Measurements from ENCODE around the gene VARS2. TPM values are rescaled to one million over a fixed set of nuclear protein-coding genes. Genes with fewer than 3 reads are reported as not detected.

The VARS2 gene
- total RNA-seq, 1 donor from 2014 or later = 79.4 TPM

DNA sequence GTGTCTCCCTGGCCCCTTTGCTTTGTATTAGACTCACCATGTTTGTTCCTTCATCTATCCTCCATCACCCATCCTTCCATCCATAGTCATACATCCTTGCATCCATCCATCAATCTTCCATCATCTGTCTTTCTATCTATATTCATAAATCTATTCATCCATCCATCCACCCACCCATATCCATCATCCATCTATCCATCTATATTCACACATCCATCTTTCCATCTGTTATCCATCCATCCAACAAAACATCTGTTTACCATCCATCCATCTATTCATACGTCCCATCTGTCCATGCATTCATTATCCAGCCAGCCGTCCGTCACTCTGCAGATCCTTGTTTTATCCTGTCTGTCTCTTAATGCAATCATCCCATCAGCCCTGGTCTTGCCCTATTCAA lies 19.1 kb upstream of the VARS2 start:
- Mint-ChIP-seq H3K36me3 (peaks cover 21% of the 10 kb centered on the region), H3K4me3 (no peak overlapping the region), H3K9me3 (no peaks in the 10 kb centered on the region)

DNA sequence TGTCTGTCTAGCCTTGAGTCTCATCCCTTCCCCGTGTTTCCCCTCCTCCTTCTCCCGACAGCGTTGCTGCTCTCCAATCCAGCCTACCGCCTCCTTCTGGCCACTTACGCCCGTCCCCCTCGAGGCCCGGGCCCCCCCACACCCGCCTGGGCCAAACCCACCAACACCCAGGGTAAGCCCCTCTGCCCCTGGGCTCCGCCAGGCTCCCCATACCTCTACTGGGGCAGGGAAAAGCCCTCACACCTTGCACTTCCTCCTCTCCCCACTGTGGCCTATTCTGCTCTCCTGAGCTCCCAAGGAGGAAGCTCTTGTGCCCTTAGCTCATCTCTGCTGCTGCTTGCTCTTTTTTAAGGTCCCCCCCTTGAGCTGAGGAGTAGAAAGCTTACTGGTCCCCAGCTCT lies 18.7 kb upstream of the VARS2 start:
- no peak overlapping the region for H3K27ac Mint-ChIP-seq
- H3K4me1 Mint-ChIP-seq (ENCODE audit: unreplicated experiment) = peaks cover 7% of the 10 kb centered on the region
- peaks cover 17% of the 10 kb centered on the region for H3K36me3 Mint-ChIP-seq
- no peak for DNase-seq (ENCODE audit: extremely low spot score, unreplicated experiment)
- TF ChIP-seq, protein P1, sequence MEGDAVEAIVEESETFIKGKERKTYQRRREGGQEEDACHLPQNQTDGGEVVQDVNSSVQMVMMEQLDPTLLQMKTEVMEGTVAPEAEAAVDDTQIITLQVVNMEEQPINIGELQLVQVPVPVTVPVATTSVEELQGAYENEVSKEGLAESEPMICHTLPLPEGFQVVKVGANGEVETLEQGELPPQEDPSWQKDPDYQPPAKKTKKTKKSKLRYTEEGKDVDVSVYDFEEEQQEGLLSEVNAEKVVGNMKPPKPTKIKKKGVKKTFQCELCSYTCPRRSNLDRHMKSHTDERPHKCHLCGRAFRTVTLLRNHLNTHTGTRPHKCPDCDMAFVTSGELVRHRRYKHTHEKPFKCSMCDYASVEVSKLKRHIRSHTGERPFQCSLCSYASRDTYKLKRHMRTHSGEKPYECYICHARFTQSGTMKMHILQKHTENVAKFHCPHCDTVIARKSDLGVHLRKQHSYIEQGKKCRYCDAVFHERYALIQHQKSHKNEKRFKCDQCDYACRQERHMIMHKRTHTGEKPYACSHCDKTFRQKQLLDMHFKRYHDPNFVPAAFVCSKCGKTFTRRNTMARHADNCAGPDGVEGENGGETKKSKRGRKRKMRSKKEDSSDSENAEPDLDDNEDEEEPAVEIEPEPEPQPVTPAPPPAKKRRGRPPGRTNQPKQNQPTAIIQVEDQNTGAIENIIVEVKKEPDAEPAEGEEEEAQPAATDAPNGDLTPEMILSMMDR (conservative IDR thresholded peaks at IDR 0.05) = no peak
- H3K4me3 Mint-ChIP-seq = no peak overlapping the region
- H3K9me3 Mint-ChIP-seq = no peaks in the 10 kb centered on the region
- H3K27me3 Mint-ChIP-seq = no peaks in the 10 kb centered on the region

More for the DNA sequence above, 19.1 kb upstream of the VARS2 start:
- H3K4me1 Mint-ChIP-seq (ENCODE audit: unreplicated experiment) = peaks cover 11% of the 10 kb centered on the region
- no peak overlapping the region for H3K27ac Mint-ChIP-seq
- TF ChIP-seq, protein P1 (conservative IDR thresholded peaks at IDR 0.05) = no peak
- no peak for DNase-seq (ENCODE audit: extremely low spot score, unreplicated experiment)
- H3K27me3 Mint-ChIP-seq = no peaks in the 10 kb centered on the region

DNA sequence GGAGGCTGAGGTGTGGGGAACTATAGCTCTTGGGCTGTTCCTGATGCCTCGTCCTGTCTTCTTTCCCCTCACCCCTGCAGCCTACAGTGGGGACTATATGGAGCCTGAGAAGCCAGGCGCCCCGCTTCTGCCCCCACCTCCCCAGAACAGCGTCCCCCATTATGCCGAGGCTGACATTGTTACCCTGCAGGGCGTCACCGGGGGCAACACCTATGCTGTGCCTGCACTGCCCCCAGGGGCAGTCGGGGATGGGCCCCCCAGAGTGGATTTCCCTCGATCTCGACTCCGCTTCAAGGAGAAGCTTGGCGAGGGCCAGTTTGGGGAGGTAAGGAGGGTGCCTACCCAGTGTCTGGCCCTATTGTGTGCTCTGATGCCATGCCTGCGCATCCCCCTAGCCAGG lies 17.5 kb upstream of the VARS2 start:
- TF ChIP-seq, protein P1 (conservative IDR thresholded peaks at IDR 0.05) = no peak
- Mint-ChIP-seq H3K9me3 (no peaks in the 10 kb centered on the region), H3K4me3 (no peak overlapping the region), H3K4me1 (ENCODE audit: unreplicated experiment) (peaks cover 6% of the 10 kb centered on the region), H3K27ac (no peak overlapping the region), H3K27me3 (no peaks in the 10 kb centered on the region), H3K36me3 (peaks cover 14% of the 10 kb centered on the region)
- DNase-seq (ENCODE audit: extremely low spot score, unreplicated experiment) = no peak

DNA sequence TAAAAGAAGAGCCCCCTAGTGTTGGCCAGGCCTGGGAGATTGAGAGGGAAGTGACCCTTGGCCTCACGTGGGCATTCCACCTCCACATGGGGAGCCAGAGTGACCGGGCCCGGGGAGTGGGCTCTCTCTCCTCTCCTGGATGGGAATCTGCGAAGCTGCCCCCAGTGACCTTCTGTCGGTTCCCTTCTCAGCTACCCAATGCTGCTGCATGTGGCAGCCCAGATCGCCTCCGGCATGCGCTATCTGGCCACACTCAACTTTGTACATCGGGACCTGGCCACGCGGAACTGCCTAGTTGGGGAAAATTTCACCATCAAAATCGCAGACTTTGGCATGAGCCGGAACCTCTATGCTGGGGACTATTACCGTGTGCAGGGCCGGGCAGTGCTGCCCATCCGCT lies 16.2 kb upstream of the VARS2 start:
- no peak for DNase-seq (ENCODE audit: extremely low spot score, unreplicated experiment)
- no peaks in the 10 kb centered on the region for H3K27me3 Mint-ChIP-seq
- H3K9me3 Mint-ChIP-seq = no peaks in the 10 kb centered on the region
- H3K36me3 Mint-ChIP-seq = peaks cover 9% of the 10 kb centered on the region
- TF ChIP-seq, protein P1 (conservative IDR thresholded peaks at IDR 0.05) = no peak
- H3K4me1 Mint-ChIP-seq (ENCODE audit: unreplicated experiment) = peaks cover 7% of the 10 kb centered on the region
- no peak overlapping the region for H3K27ac Mint-ChIP-seq
- H3K4me3 Mint-ChIP-seq = no peak overlapping the region

DNA sequence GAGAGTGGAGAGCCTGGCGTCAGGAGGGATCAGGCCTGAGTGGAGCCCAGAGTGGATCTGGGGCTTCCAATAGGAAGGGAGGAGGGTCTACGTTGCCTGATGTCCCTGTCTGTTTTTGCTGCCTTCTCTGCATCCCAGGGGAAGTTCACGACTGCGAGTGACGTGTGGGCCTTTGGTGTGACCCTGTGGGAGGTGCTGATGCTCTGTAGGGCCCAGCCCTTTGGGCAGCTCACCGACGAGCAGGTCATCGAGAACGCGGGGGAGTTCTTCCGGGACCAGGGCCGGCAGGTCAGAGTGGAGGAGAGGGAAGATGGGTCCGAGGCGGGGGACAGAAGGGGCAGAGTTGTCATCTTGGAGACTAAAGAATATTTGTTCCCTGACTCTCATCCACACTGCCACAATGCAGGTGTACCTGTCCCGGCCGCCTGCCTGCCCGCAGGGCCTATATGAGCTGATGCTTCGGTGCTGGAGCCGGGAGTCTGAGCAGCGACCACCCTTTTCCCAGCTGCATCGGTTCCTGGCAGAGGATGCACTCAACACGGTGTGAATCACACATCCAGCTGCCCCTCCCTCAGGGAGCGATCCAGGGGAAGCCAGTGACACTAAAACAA lies 15.2 kb upstream of the VARS2 start:
- DNase-seq (ENCODE audit: extremely low spot score, unreplicated experiment) = no peak
- Mint-ChIP-seq H3K4me1 (ENCODE audit: unreplicated experiment) (peaks cover 8% of the 10 kb centered on the region), H3K36me3 (peaks cover 9% of the 10 kb centered on the region), H3K27ac (no peak overlapping the region), H3K27me3 (no peaks in the 10 kb centered on the region), H3K9me3 (no peaks in the 10 kb centered on the region), H3K4me3 (no peak overlapping the region)
- TF ChIP-seq, protein P1 (conservative IDR thresholded peaks at IDR 0.05) = no peak
